HCT116 (cell line): ENCODE results near the gene TM7SF2. TPM values are rescaled to one million over a fixed set of nuclear protein-coding genes. Genes with fewer than 3 reads are reported as not detected.

ENCODE experiments used
- ATAC-seq: fragments of 200-7000 bp; cut with Tn5 transposase; 2 replicates; pipeline ENCODE4 v1.9.1; 2020; ENCODE audit warnings: mild to moderate bottlenecking, moderate library complexity
- BruUV-seq: library from RNA; stranded (reverse); fragments of 400-500 nt; replicated peaks from 2 replicates; lab custom pipeline; 2021; lab: Mats Ljungman, UMichigan
- CTCF ChIA-PET: fragments of 300-600 bp; sonication (Branson Sonifier 250); formaldehyde crosslinking; loops from one replicate; lab custom pipeline; 2021; ENCODE audit warnings: antibody characterized with exemption; lab: Charles Lee
- POLR2A ChIA-PET: fragments of 300-600, 350-600 bp; sonication (Branson Sonifier 250); formaldehyde crosslinking; loops from one replicate; lab custom pipeline; 2021; ENCODE audit warnings: antibody characterized with exemption; lab: Charles Lee
- RAD21 ChIA-PET, 2 experiments: fragments of 300-600 bp; sonication (Branson Sonifier 250); formaldehyde crosslinking; loops; one replicate each; lab custom pipeline; 2023; ENCODE audit warnings: low total read pairs in 2 of 2; ENCODE audit not compliant: uncharacterized antibody in 2 of 2, unreplicated experiment in 2 of 2, low non-redundant PET in 1 of 2; lab: Charles Lee
- DNase-seq: peaks from one replicate; pipeline ENCODE4 v3.0.0-alpha.2; 2010; ENCODE audit warnings: low read depth, low spot score
- H2AFZ ChIP-seq: fragments of 200-600 bp; shearing (Covaris generic), sonication (generic); 2 replicates; pipeline ENCODE4 v1.6.1; 2017; ENCODE audit warnings: low read depth, mixed run types, mixed read lengths, antibody characterized with exemption, low read length; ENCODE audit not compliant: poor library complexity, severe bottlenecking
- H3K27ac ChIP-seq: 2 replicates; pipeline ENCODE4 v1.5.1; 2012; ENCODE audit warnings: low read depth, low read length
- H3K27me3 ChIP-seq: fragments of 200-600 bp; sonication (generic); 2 replicates; pipeline ENCODE4 v1.6.1; 2016; ENCODE audit warnings: mixed run types, low read length, mixed read lengths; ENCODE audit not compliant: insufficient read depth
- H3K36me3 ChIP-seq, 2 experiments: fragments of 200-500 bp in 1 of 2; fragments of 200-600 bp in 1 of 2; sonication (Bioruptor generic) in 1 of 2; sonication (generic) in 1 of 2; 2 replicates each; pipeline versions ENCODE4 v1.5.1 to v1.6.1; 2014 to 2016; ENCODE audit warnings: low read length in 2 of 2, inconsistent platforms in 1 of 2, mixed read lengths in 1 of 2, mixed run types in 1 of 2; ENCODE audit not compliant: insufficient read depth in 2 of 2, control insufficient read depth in 1 of 2
- H3K4me1 ChIP-seq, 2 experiments: fragments of 200-600 bp in 1 of 2; sonication (generic) in 1 of 2; 2 replicates each; pipeline versions ENCODE4 v1.5.1 to v1.6.1; 2012 to 2017; ENCODE audit warnings: low read length in 2 of 2, inconsistent platforms in 1 of 2, mild to moderate bottlenecking in 1 of 2, mixed read lengths in 1 of 2, mixed run types in 1 of 2, moderate library complexity in 1 of 2; ENCODE audit not compliant: insufficient read depth in 2 of 2, control insufficient read depth in 1 of 2
- H3K4me2 ChIP-seq: fragments of 200-600 bp; sonication (generic); 2 replicates; pipeline ENCODE4 v1.6.1; 2017; ENCODE audit warnings: mixed run types, low read length, mixed read lengths
- H3K4me3 ChIP-seq, 2 experiments: fragments of 200-600 bp in 1 of 2; sonication (generic) in 1 of 2; replicated peaks in 1 of 2; 2 replicates each; pipeline ENCODE4 v1.5.1; 2011 to 2016; ENCODE audit warnings: low read length in 2 of 2, control low read depth in 1 of 2, low read depth in 1 of 2, mild to moderate bottlenecking in 1 of 2, mixed read lengths in 1 of 2, mixed run types in 1 of 2
- H3K79me2 ChIP-seq: fragments of 200-600 bp; sonication (generic); 2 replicates; pipeline ENCODE4 v1.6.1; 2017; ENCODE audit warnings: mild to moderate bottlenecking, mixed run types, low read length, moderate library complexity, mixed read lengths; ENCODE audit not compliant: insufficient read depth
- H3K9ac ChIP-seq: fragments of 200-600 bp; sonication (generic); 2 replicates; pipeline ENCODE4 v1.6.1; 2016; ENCODE audit warnings: low read length, mixed read lengths
- H3K9me2 ChIP-seq: fragments of 200-600 bp; sonication (generic), shearing (Covaris generic); 2 replicates; pipeline ENCODE4 v1.6.1; 2017; ENCODE audit warnings: mixed run types, mild to moderate bottlenecking, moderate library complexity; ENCODE audit not compliant: insufficient read depth
- H3K9me3 ChIP-seq, 2 experiments: fragments of 200-500 bp in 1 of 2; fragments of 200-600 bp in 1 of 2; sonication (Bioruptor generic) in 1 of 2; sonication (generic) in 1 of 2; 2 replicates each; pipeline ENCODE4 v1.6.1; 2014 to 2017; ENCODE audit warnings: low read length in 2 of 2, mixed read lengths in 2 of 2, inconsistent platforms in 1 of 2, low read depth in 1 of 2, mild to moderate bottlenecking in 1 of 2, mixed run types in 1 of 2, moderate library complexity in 1 of 2; ENCODE audit not compliant: control insufficient read depth in 1 of 2, insufficient read depth in 1 of 2
- H4K20me1 ChIP-seq: fragments of 200-600 bp; sonication (generic), shearing (Covaris generic); 2 replicates; pipeline ENCODE4 v1.6.1; 2017; ENCODE audit warnings: mixed run types, mild to moderate bottlenecking, moderate library complexity; ENCODE audit not compliant: insufficient read depth
- FOSL1 ChIP-seq: IDR thresholded peaks from 2 replicates; pipeline ENCODE4 v1.6.1; 2012; ENCODE audit warnings: low read depth
- POLR2A ChIP-seq: IDR thresholded peaks from 2 replicates; pipeline ENCODE4 v1.7.0; 2011; ENCODE audit warnings: borderline replicate concordance; ENCODE audit not compliant: insufficient read depth, insufficient read length; ENCODE audit errors: extremely low read depth
- POLR2AphosphoS5 ChIP-seq: IDR thresholded peaks from 2 replicates; pipeline ENCODE4 v1.6.1; 2011; ENCODE audit warnings: mild to moderate bottlenecking, low read depth, low read length, moderate library complexity
- TCF7L2 ChIP-seq: IDR thresholded peaks from 2 replicates; pipeline ENCODE4 v1.7.0; 2011; ENCODE audit warnings: borderline replicate concordance, inconsistent platforms; ENCODE audit not compliant: insufficient read depth, insufficient read length; ENCODE audit errors: extremely low read depth
- ZBTB33 ChIP-seq: IDR thresholded peaks from 2 replicates; pipeline ENCODE4 v1.6.1; 2011; ENCODE audit warnings: mild to moderate bottlenecking, low read length, moderate library complexity; ENCODE audit not compliant: insufficient replicate concordance; ENCODE audit errors: extremely low read depth
- ZFX ChIP-seq: fragments of 450-650 bp; IDR thresholded peaks from 2 replicates; pipeline ENCODE4 v1.6.1; 2017
- ZNF274 ChIP-seq: fragments of 200-500 bp; sonication (Bioruptor generic); IDR thresholded peaks from 2 replicates; pipeline ENCODE4 v1.6.1; 2014; ENCODE audit warnings: mild to moderate bottlenecking, low read depth, low read length, inconsistent platforms
- intact Hi-C: fragments of 100-400 bp; cut with micrococcal nuclease; formaldehyde crosslinking; loops from 2 replicates; pipeline ENCODE4 v1.10.0; 2022
- total RNA-seq: library from RNA; stranded (reverse); gene quantifications from one replicate; pipeline ENCODE4 v1.2.1, GENCODE V29; 2021; ENCODE audit not compliant: unreplicated experiment
- TF ChIP-seq, protein P1 (sequence below): IDR thresholded peaks from 2 replicates; pipeline ENCODE4 v1.6.1; 2012; ENCODE audit warnings: low read depth

TM7SF2 gene
- total RNA-seq, 1 experiment from 2014 or later = 52.9 TPM

GRCh38 chr11:65124480-65125196 is 13.0 kb downstream of the TM7SF2 start (continued):
- TF ChIP-seq, protein P1, sequence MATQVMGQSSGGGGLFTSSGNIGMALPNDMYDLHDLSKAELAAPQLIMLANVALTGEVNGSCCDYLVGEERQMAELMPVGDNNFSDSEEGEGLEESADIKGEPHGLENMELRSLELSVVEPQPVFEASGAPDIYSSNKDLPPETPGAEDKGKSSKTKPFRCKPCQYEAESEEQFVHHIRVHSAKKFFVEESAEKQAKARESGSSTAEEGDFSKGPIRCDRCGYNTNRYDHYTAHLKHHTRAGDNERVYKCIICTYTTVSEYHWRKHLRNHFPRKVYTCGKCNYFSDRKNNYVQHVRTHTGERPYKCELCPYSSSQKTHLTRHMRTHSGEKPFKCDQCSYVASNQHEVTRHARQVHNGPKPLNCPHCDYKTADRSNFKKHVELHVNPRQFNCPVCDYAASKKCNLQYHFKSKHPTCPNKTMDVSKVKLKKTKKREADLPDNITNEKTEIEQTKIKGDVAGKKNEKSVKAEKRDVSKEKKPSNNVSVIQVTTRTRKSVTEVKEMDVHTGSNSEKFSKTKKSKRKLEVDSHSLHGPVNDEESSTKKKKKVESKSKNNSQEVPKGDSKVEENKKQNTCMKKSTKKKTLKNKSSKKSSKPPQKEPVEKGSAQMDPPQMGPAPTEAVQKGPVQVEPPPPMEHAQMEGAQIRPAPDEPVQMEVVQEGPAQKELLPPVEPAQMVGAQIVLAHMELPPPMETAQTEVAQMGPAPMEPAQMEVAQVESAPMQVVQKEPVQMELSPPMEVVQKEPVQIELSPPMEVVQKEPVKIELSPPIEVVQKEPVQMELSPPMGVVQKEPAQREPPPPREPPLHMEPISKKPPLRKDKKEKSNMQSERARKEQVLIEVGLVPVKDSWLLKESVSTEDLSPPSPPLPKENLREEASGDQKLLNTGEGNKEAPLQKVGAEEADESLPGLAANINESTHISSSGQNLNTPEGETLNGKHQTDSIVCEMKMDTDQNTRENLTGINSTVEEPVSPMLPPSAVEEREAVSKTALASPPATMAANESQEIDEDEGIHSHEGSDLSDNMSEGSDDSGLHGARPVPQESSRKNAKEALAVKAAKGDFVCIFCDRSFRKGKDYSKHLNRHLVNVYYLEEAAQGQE = no peak
- no peak for TF ChIP-seq ZNF274
- TF ChIP-seq FOSL1 = no peak
- no peak for TF ChIP-seq POLR2AphosphoS5
- no peak for TF ChIP-seq ZFX
- TF ChIP-seq POLR2A = no peak
- no peak for TF ChIP-seq TCF7L2
- TF ChIP-seq, all 23 proteins: peak for 0

- no peaks in the 10 kb centered on the region for H3K9me2 ChIP-seq
- H4K20me1 ChIP-seq = no peaks in the 10 kb centered on the region; the same call in 1 of the 2 replicates
- H3K79me2 ChIP-seq = peaks cover 50% of the 10 kb centered on the region
- no peak for TF ChIP-seq POLR2A
- TF ChIP-seq FOSL1 = no peak
- TF ChIP-seq ZFX = no peak
- TF ChIP-seq POLR2AphosphoS5 = no peak; the same call in 1 of the 2 replicates
- TF ChIP-seq ZNF274 = no peak
- TF ChIP-seq, protein P1 = no peak
- no peak for TF ChIP-seq ZBTB33
- ATAC-seq = no peak
- H3K9me3 ChIP-seq = no peaks in the 10 kb centered on the region
- no peak overlapping the region for H3K4me3 ChIP-seq
- no peak overlapping the region for H3K27ac ChIP-seq
- POLR2A ChIA-PET = interaction anchor here (1.2 kb wide), 1 partner anchor 44 kb away, joined by 3 read pairs; the partner anchor contains the start of gene SPDYC
- H2AFZ ChIP-seq = no peak overlapping the region
- peaks cover 27 to 62% of the 10 kb centered on the region in 2 experiments for H3K36me3 ChIP-seq
- intact Hi-C loops = no loop called here
- CTCF ChIA-PET = no interaction called here
- DNase-seq = no peak
- no TSS peak for BruUV-seq
- H3K27me3 ChIP-seq = no peaks in the 10 kb centered on the region
- peaks cover 9 to 15% of the 10 kb centered on the region in 2 experiments; a peak in 3 of 4 replicates for H3K4me1 ChIP-seq
- H3K4me2 ChIP-seq = no peak overlapping the region
- no peak overlapping the region for H3K9ac ChIP-seq
- RAD21 ChIA-PET = no interaction called here
Measured at GRCh38 chr11:65125197-65126056, 13.8 kb downstream of the TM7SF2 start.
